Thyroid gland (tissue), 4 donors: ENCODE data around the gene POLE2.
"Not testable (repeated sequence)": the region's sequence is repeated elsewhere in the genome, so short reads cannot be mapped to it uniquely, and the experiment has no call there.

Experiments used
- POLR2A ChIP-seq, 2 donors: fragments of 450-650 bp; IDR thresholded peaks; one replicate each; pipeline ENCODE4 v1.6.1; 2017; ENCODE audit warnings: antibody characterized with exemption in 2 of 2, mild to moderate bottlenecking in 2 of 2, moderate library complexity in 1 of 2
- TF ChIP-seq, protein P1 (sequence below), 6 experiments: fragments of 200-600 bp in 3 of 6; fragments of 450-650 bp in 3 of 6; sonication (generic) in 3 of 6; IDR thresholded peaks; one replicate each; pipeline ENCODE4 v1.5.1; 2016 to 2019; ENCODE audit warnings: antibody characterized with exemption in 6 of 6, mild to moderate bottlenecking in 2 of 6, inconsistent platforms in 1 of 6, moderate library complexity in 1 of 6

DNA sequence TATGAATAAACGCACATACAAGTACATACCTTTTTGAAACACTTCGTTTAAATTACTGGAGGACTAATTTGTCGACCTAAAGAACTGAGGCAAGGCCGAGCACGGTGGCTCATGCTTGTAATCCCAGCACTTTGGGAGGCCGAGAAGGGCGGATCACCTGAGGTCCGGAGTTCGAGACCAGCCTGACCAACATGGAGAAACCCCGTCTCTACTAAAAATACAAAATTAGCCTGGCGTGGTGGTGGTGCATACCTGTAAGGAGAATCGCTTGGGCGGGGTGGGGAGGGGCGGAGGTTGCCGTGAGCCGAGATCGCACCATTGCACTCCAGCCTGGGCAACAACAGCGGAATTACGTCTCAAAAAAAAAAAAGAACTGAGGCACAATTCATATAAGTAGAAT is 68.7 kb downstream of the POLE2 start:
- TF ChIP-seq, protein P1, sequence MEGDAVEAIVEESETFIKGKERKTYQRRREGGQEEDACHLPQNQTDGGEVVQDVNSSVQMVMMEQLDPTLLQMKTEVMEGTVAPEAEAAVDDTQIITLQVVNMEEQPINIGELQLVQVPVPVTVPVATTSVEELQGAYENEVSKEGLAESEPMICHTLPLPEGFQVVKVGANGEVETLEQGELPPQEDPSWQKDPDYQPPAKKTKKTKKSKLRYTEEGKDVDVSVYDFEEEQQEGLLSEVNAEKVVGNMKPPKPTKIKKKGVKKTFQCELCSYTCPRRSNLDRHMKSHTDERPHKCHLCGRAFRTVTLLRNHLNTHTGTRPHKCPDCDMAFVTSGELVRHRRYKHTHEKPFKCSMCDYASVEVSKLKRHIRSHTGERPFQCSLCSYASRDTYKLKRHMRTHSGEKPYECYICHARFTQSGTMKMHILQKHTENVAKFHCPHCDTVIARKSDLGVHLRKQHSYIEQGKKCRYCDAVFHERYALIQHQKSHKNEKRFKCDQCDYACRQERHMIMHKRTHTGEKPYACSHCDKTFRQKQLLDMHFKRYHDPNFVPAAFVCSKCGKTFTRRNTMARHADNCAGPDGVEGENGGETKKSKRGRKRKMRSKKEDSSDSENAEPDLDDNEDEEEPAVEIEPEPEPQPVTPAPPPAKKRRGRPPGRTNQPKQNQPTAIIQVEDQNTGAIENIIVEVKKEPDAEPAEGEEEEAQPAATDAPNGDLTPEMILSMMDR (IDR thresholded peaks at IDR 0.05): not testable (repeated sequence)
- not testable (repeated sequence) for TF ChIP-seq POLR2A (IDR thresholded peaks at IDR 0.05)
